Measurements from ENCODE around the gene MYLK. TPM values are rescaled to one million over a fixed set of nuclear protein-coding genes. Genes with fewer than 3 reads are reported as not detected.
"Not testable (repeated sequence)": the region's sequence is repeated elsewhere in the genome, so short reads cannot be mapped to it uniquely, and the experiment has no call there.

MYLK gene
- total and polyA plus RNA-seq, 2 of the 4 experiments (the other 2 are of a cell fraction): 299 to 484 TPM

- no peak for TF ChIP-seq MAZ (IDR thresholded peaks at IDR 0.05; ENCODE audit: borderline replicate concordance, low read depth, low read length)
Observed at GRCh38 chr3:123705488-123706285, 178.4 kb downstream of the MYLK start (continued).

- dilution Hi-C loops (cut with HindIII; ENCODE audit: low sequenced_read_pairs, unreplicated experiment); H2BK5ac ChIP-seq (ENCODE audit: low read depth, low read length, poor library complexity, severe bottlenecking); H3K23ac ChIP-seq (ENCODE audit: low read depth, low read length); H2BK15ac ChIP-seq (ENCODE audit: low read depth, low read length); H3K4me3 ChIP-seq (ENCODE audit: insufficient read depth, low read depth, low read length); H3K9ac ChIP-seq (ENCODE audit: low read depth, low read length); BruUV-seq (replicated peaks); H3K14ac ChIP-seq (replicated peaks; ENCODE audit: low read depth, low read length); H4K20me1 ChIP-seq (ENCODE audit: insufficient read depth, low read length); H3K4me2 ChIP-seq (ENCODE audit: low read depth, low read length); DNase-seq; H3K27me3 ChIP-seq (ENCODE audit: control insufficient read depth, insufficient read depth, low read length); intact Hi-C loops (cut with micrococcal nuclease); H3K56ac ChIP-seq (ENCODE audit: extremely low read depth, insufficient read depth, low read length); ATAC-seq (ENCODE audit: low read depth); H3K9me3 ChIP-seq (ENCODE audit: control insufficient read depth, insufficient read depth, low read length); H4K91ac ChIP-seq (ENCODE audit: insufficient read depth, low read depth, low read length); H3K27ac ChIP-seq (ENCODE audit: insufficient read depth, low read length); POLR2A ChIA-PET (ENCODE audit: unreplicated experiment); H2AFZ ChIP-seq (replicated peaks; ENCODE audit: low read length, poor library complexity); H4K5ac ChIP-seq (ENCODE audit: low read depth, low read length); H2BK20ac ChIP-seq (ENCODE audit: low read depth, low read length); in situ Hi-C loops (cut with MboI; ENCODE audit: low sequenced_read_pairs); H2AK9ac ChIP-seq (replicated peaks; ENCODE audit: low read depth, low read length, poor library complexity); H3K18ac ChIP-seq (ENCODE audit: low read depth, low read length): not testable (repeated sequence)
- peak overlapping the region; percentile 43; the same call in 1 of the 2 replicates for H2AK5ac ChIP-seq (ENCODE audit: low read depth, low read length)
- peaks cover 11 to 47% of the 10 kb centered on the region in 2 experiments; a peak in 3 of 4 replicates for H3K79me1 ChIP-seq (ENCODE audit: low read depth in 1 of 2, low read length in 2 of 2)
- 0 out of 4 replicates have a peak overlapping the region, but pooled peaks of 1 of the 2 experiments have one; percentile 34 for H4K8ac ChIP-seq (ENCODE audit: low read depth in 2 of 2, low read length in 2 of 2)
- H3K4ac ChIP-seq (ENCODE audit: low read depth, low read length): peak overlapping the region; percentile 43; the same call in 1 of the 2 replicates
- peak overlapping the region; percentile 16; the same call in 1 of the 2 replicates for H2BK120ac ChIP-seq (ENCODE audit: low read depth, low read length)
- no CpG with 5 or more reads among the region's 3 CpGs for WGBS, 2 experiments (ENCODE audit: extremely low coverage in 2 of 2, insufficient read length in 1 of 2)
- H3K4me1 ChIP-seq (ENCODE audit: control insufficient read depth, insufficient read depth, low read length): peaks cover 34% of the 10 kb centered on the region
- CTCF ChIA-PET: interaction anchor here (1.5 to 1.9 kb wide), 2 partner anchors 15 to 51 kb away, joined by 3 to 6 read pairs; no protein-coding TSS in a partner anchor
- H3K36me3 ChIP-seq (ENCODE audit: control insufficient read depth, insufficient read depth, low read length): peaks cover 62% of the 10 kb centered on the region
- peaks cover 18% of the 10 kb centered on the region for H3K9me1 ChIP-seq (ENCODE audit: insufficient read depth, low read length)
Observed at GRCh38 chr3:123703663-123704062, 180.5 kb downstream of the MYLK start.

All from IMR-90 (cell line).